Left lung (tissue), 10 donors: ENCODE results near the gene AHDC1. TPM values are rescaled to one million over a fixed set of nuclear protein-coding genes. Genes with fewer than 3 reads are reported as not detected.
A peak's percentile ranks its signal among the peaks of the same experiment; 100 is the strongest.

Source experiments
- ATAC-seq: fragments of 200-7000 bp; cut with Tn5 transposase; one replicate; pipeline ENCODE4 v1.9.1; 2020; ENCODE audit warnings: moderate library complexity
- DNase-seq, 4 donors: peaks; one replicate each; pipeline ENCODE4 v3.0.0-alpha.2; 2013 to 2020
- H3K27ac ChIP-seq, 2 donors: fragments of 200-600 bp; sonication (generic) in 1 of 2; one replicate each; pipeline versions ENCODE4 v1.5.0 to v1.8.0; 2020 to 2021
- H3K27me3 ChIP-seq, 2 donors: fragments of 200-600 bp; sonication (generic) in 1 of 2; one replicate each; pipeline versions ENCODE4 v1.5.0 to v1.8.0; 2020 to 2021
- H3K36me3 ChIP-seq, 2 donors: fragments of 200-600 bp; sonication (generic) in 1 of 2; one replicate each; pipeline versions ENCODE4 v1.5.0 to v1.8.0; 2020 to 2021
- H3K4me1 ChIP-seq, 2 donors: fragments of 200-600 bp; one replicate each; pipeline ENCODE4 v1.8.0; 2021
- H3K4me3 ChIP-seq, 2 donors: fragments of 200-600 bp; sonication (generic) in 1 of 2; one replicate each; pipeline versions ENCODE4 v1.5.0 to v1.8.0; 2020 to 2021; ENCODE audit warnings: mild to moderate bottlenecking in 1 of 2
- H3K9me3 ChIP-seq, 2 donors: fragments of 200-600 bp; sonication (generic) in 1 of 2; one replicate each; pipeline versions ENCODE4 v1.5.0 to v1.8.0; 2020 to 2021
- CTCF ChIP-seq, 2 donors: fragments of 200-600 bp; sonication (generic) in 1 of 2; IDR thresholded peaks; one replicate each; pipeline versions ENCODE4 v1.5.0 to v1.8.0; 2021; ENCODE audit warnings: antibody characterized with exemption in 2 of 2
- intact Hi-C, 2 donors: fragments of 100-400 bp; cut with DNase I; formaldehyde crosslinking; loops; one replicate each; pipeline versions ENCODE4 v1.11.2 to v1.14.2; 2022
- polyA plus RNA-seq, 6 donors: library from polyadenylated mRNA; unstranded; fragments of 120-200 nt; gene quantifications; one replicate each; pipeline ENCODE4 v1.2.1, GENCODE V29; 2013; ENCODE audit not compliant: insufficient read length in 6 of 6
- total RNA-seq, 2 donors: library from RNA; stranded (reverse); fragmentation: NEBNext Ultra II Directional; extraction: Animal tissue kit (Norgen Biotek cat#: 25700); gene quantifications; one replicate each; pipeline ENCODE4 v1.2.1, GENCODE V29; 2021
- donor health status: DM: no; HTN: yes; CAD: no.
- donor health status: DM: no; HTN: no; CAD: no.

Gene AHDC1
- total and polyA plus RNA-seq, 8 donors: 32.2 to 48.8 (median 41.2) TPM

GRCh38 chr1:27576806-27577227, 27.1 kb downstream of the AHDC1 start:
- Histone ChIP-seq H3K9me3 (no peaks in the 10 kb centered on the region), H3K4me1 (peaks cover 48 to 68% of the 10 kb centered on the region in 2 donors), H3K27ac (peak overlapping the region; percentile 80 to 86), H3K4me3 (no peak overlapping the region), H3K36me3 (no peaks in the 10 kb centered on the region), H3K27me3 (peaks cover 0 to 17% of the 10 kb centered on the region in 2 donors)
- intact Hi-C loops: no loop called here
- ATAC-seq (no peak), DNase-seq (no peak)
- TF ChIP-seq CTCF (IDR thresholded peaks at IDR 0.05): no peak

- H3K27ac ChIP-seq: peak overlapping the region; percentile 80 to 86
- H3K4me3 ChIP-seq: peak overlapping the region; percentile 24 to 39
- intact Hi-C loops: no loop called here
- H3K27me3 ChIP-seq: peaks cover 0 to 17% of the 10 kb centered on the region in 2 donors
- H3K36me3 ChIP-seq: no peaks in the 10 kb centered on the region
- peak in 2 of 4 donors; percentile 79 to 91 for DNase-seq
- ATAC-seq: peak; percentile 75
- H3K9me3 ChIP-seq: no peaks in the 10 kb centered on the region
- no peak for TF ChIP-seq CTCF (IDR thresholded peaks at IDR 0.05)
- peaks cover 56 to 77% of the 10 kb centered on the region in 2 donors for H3K4me1 ChIP-seq
These were observed 28.1 kb downstream of the AHDC1 start for GRCh38 chr1:27575840-27576331.

- H3K4me1 ChIP-seq: peaks cover 63 to 83% of the 10 kb centered on the region in 2 donors
- intact Hi-C loops: no loop called here
- DNase-seq: peak; percentile 79 to 89 (median 84)
These were observed 28.8 kb downstream of the AHDC1 start for GRCh38 chr1:27574871-27575831.

GRCh38 chr1:27574001-27574781, 29.8 kb downstream of the AHDC1 start:
- ATAC-seq (no peak), DNase-seq (no peak)
- intact Hi-C loops: no loop called here
- Histone ChIP-seq H3K9me3 (no peaks in the 10 kb centered on the region), H3K4me1 (peaks cover 63 to 87% of the 10 kb centered on the region in 2 donors), H3K36me3 (no peaks in the 10 kb centered on the region), H3K27me3 (peaks cover 0 to 17% of the 10 kb centered on the region in 2 donors), H3K27ac (peak overlapping the region; percentile 80 to 86), H3K4me3 (no peak overlapping the region)
- TF ChIP-seq CTCF (IDR thresholded peaks at IDR 0.05): no peak

More at GRCh38 chr1:27574871-27575831, 28.8 kb downstream of the AHDC1 start:
- no peaks in the 10 kb centered on the region for H3K36me3 ChIP-seq
- peak; percentile 74 for ATAC-seq
- peak overlapping the region; percentile 80 to 86 for H3K27ac ChIP-seq
- peaks cover 0 to 17% of the 10 kb centered on the region in 2 donors for H3K27me3 ChIP-seq
- H3K4me3 ChIP-seq: peak overlapping the region; percentile 24 to 39
- TF ChIP-seq CTCF (IDR thresholded peaks at IDR 0.05): no peak
- no peaks in the 10 kb centered on the region for H3K9me3 ChIP-seq
